Neuronal stem cell (in vitro differentiated cells): ENCODE data around the gene AHNAK.

Source experiments
- DNase-seq: peaks from one replicate; pipeline ENCODE4 v3.0.0-alpha.2; 2013; ENCODE audit warnings: low spot score
- H2AFZ ChIP-seq: one replicate; pipeline ENCODE4 v1.6.1; 2013; ENCODE audit warnings: mild to moderate bottlenecking, low read length, inconsistent platforms
- H2AK5ac ChIP-seq: 2 replicates; pipeline ENCODE4 v1.6.1; 2013; ENCODE audit warnings: low read depth, mild to moderate bottlenecking, inconsistent platforms, low read length, moderate library complexity, mixed read lengths
- H2BK120ac ChIP-seq: 2 replicates; pipeline ENCODE4 v1.6.1; 2013; ENCODE audit warnings: low read depth, mild to moderate bottlenecking, inconsistent platforms, low read length, moderate library complexity, mixed read lengths
- H2BK12ac ChIP-seq: one replicate; pipeline ENCODE4 v1.6.1; 2013; ENCODE audit warnings: low read length, inconsistent platforms
- H2BK15ac ChIP-seq: 2 replicates; pipeline ENCODE4 v1.6.1; 2013; ENCODE audit warnings: mild to moderate bottlenecking, low read length, inconsistent platforms, mixed read lengths
- H2BK5ac ChIP-seq: one replicate; pipeline ENCODE4 v1.6.1; 2013; ENCODE audit warnings: inconsistent platforms, mild to moderate bottlenecking, low read length, moderate library complexity
- H3K14ac ChIP-seq: one replicate; pipeline ENCODE4 v1.6.1; 2013; ENCODE audit warnings: low read length, inconsistent platforms
- H3K18ac ChIP-seq: 2 replicates; pipeline ENCODE4 v1.6.1; 2013; ENCODE audit warnings: low read length, inconsistent platforms
- H3K23ac ChIP-seq: 2 replicates; pipeline ENCODE4 v1.6.1; 2013; ENCODE audit warnings: low read depth, mild to moderate bottlenecking, mixed read lengths, low read length, inconsistent platforms; ENCODE audit not compliant: poor library complexity
- H3K27ac ChIP-seq: replicated peaks from 3 replicates; pipeline ENCODE4 v1.5.1; 2013; ENCODE audit warnings: low read length, inconsistent platforms
- H3K27me3 ChIP-seq, 3 experiments: 2 replicates each; pipeline ENCODE4 v1.6.1; 2013; ENCODE audit warnings: low read length in 3 of 3, mild to moderate bottlenecking in 2 of 3, inconsistent platforms in 1 of 3, low read depth in 1 of 3, mixed read lengths in 1 of 3, moderate library complexity in 1 of 3; ENCODE audit not compliant: control insufficient read depth in 3 of 3, insufficient read depth in 3 of 3
- H3K36me3 ChIP-seq, 2 donors: replicated peaks in 1 of 2; 2 replicates each; pipeline ENCODE4 v1.6.1; 2013; ENCODE audit warnings: low read length in 2 of 2; ENCODE audit not compliant: control insufficient read depth in 2 of 2, insufficient read depth in 2 of 2
- H3K4ac ChIP-seq: 2 replicates; pipeline ENCODE4 v1.6.1; 2013; ENCODE audit warnings: inconsistent platforms, mild to moderate bottlenecking, low read length, moderate library complexity
- H3K4me1 ChIP-seq, 2 donors: 1 replicate in 1 of 2; 2 replicates in 1 of 2; pipeline ENCODE4 v1.6.1; 2013; ENCODE audit warnings: low read length in 2 of 2, low read depth in 1 of 2; ENCODE audit not compliant: control insufficient read depth in 2 of 2, insufficient read depth in 1 of 2
- H3K4me2 ChIP-seq: one replicate; pipeline ENCODE4 v1.6.1; 2013; ENCODE audit warnings: mild to moderate bottlenecking, low read length, inconsistent platforms; ENCODE audit not compliant: insufficient read depth, poor library complexity, severe bottlenecking
- H3K4me3 ChIP-seq, 2 donors: 2 replicates each; pipeline ENCODE4 v1.5.1; 2013; ENCODE audit warnings: low read length in 2 of 2, mild to moderate bottlenecking in 2 of 2, inconsistent platforms in 1 of 2, moderate library complexity in 1 of 2
- H3K79me1 ChIP-seq: one replicate; pipeline ENCODE4 v1.6.1; 2013; ENCODE audit warnings: low read depth, mild to moderate bottlenecking, inconsistent platforms, low read length, moderate library complexity
- H3K9ac ChIP-seq: one replicate; pipeline ENCODE4 v1.6.1; 2013; ENCODE audit warnings: mild to moderate bottlenecking, low read depth, low read length, inconsistent platforms; ENCODE audit not compliant: poor library complexity
- H3K9me3 ChIP-seq, 2 donors: replicated peaks in 1 of 2; 2 replicates each; pipeline versions ENCODE3 to v1.6.1; 2013; ENCODE audit warnings: low read length in 2 of 2, mild to moderate bottlenecking in 2 of 2, inconsistent platforms in 1 of 2, low read depth in 1 of 2, mixed read lengths in 1 of 2, moderate library complexity in 1 of 2; ENCODE audit not compliant: control insufficient read depth in 2 of 2, insufficient read depth in 1 of 2
- H4K8ac ChIP-seq: one replicate; pipeline ENCODE4 v1.6.1; 2013; ENCODE audit warnings: low read depth, mild to moderate bottlenecking, inconsistent platforms, low read length, moderate library complexity
- H4K91ac ChIP-seq: one replicate; pipeline ENCODE4 v1.6.1; 2013; ENCODE audit warnings: low read length, low read depth, mild to moderate bottlenecking, inconsistent platforms; ENCODE audit not compliant: poor library complexity
- WGBS, 2 donors: extraction: QIAGEN DNeasy Blood & Tissue Kit; methylation state at CpG; one replicate each; pipeline ENCODE4 v1.1.7; 2013; ENCODE audit warnings: missing lambda C conversion rate in 2 of 2, mixed read lengths in 1 of 2; ENCODE audit not compliant: insufficient read length in 2 of 2, insufficient replicate concordance in 1 of 2; ENCODE audit errors: extremely low coverage in 2 of 2; 5-methylcytosine and 5-hydroxymethylcytosine counted together

AHNAK gene

GRCh38 chr11:62400281-62400680 is 146.3 kb downstream of the AHNAK start:
- H3K4ac ChIP-seq: no peak overlapping the region
- no peaks in the 10 kb centered on the region for H3K36me3 ChIP-seq
- no peak for DNase-seq
- H2BK5ac ChIP-seq: no peak overlapping the region
- no CpG with 5 or more reads among the region's 6 CpGs for whole genome bisulfite sequencing, 2 donors
- no peaks in the 10 kb centered on the region for H3K9me3 ChIP-seq
- H3K18ac ChIP-seq: no peak overlapping the region
- H4K91ac ChIP-seq: no peak overlapping the region
- no peak overlapping the region for H3K14ac ChIP-seq
- no peak overlapping the region for H2AK5ac ChIP-seq
- H2BK15ac ChIP-seq: no peak overlapping the region
- H2AFZ ChIP-seq: no peak overlapping the region
- no peak overlapping the region for H3K4me3 ChIP-seq
- H2BK12ac ChIP-seq: no peak overlapping the region
- peaks cover 8 to 17% of the 10 kb centered on the region in 2 donors for H3K4me1 ChIP-seq
- no peak overlapping the region for H4K8ac ChIP-seq
- no peaks in the 10 kb centered on the region for H3K79me1 ChIP-seq
- no peak overlapping the region for H2BK120ac ChIP-seq
- H3K27me3 ChIP-seq: peaks cover 0 to 9% (median 0%) of the 10 kb centered on the region in 3 experiments
- no peak overlapping the region for H3K4me2 ChIP-seq
- H3K23ac ChIP-seq: no peak overlapping the region
- no peak overlapping the region for H3K27ac ChIP-seq
- H3K9ac ChIP-seq: no peak overlapping the region

GRCh38 chr11:62399878-62400266 is 146.7 kb downstream of the AHNAK start:
- no peak for DNase-seq
- no peaks in the 10 kb centered on the region for H3K36me3 ChIP-seq
- no peak overlapping the region for H3K4me2 ChIP-seq
- no CpG with 5 or more reads among the region's 7 CpGs for WGBS, 2 donors
- no peak overlapping the region for H4K8ac ChIP-seq
- peaks cover 0 to 7% (median 0%) of the 10 kb centered on the region in 3 experiments for H3K27me3 ChIP-seq
- H3K9ac ChIP-seq: no peak overlapping the region
- H2BK12ac ChIP-seq: no peak overlapping the region
- no peak overlapping the region for H4K91ac ChIP-seq
- H3K9me3 ChIP-seq: no peaks in the 10 kb centered on the region
- no peak overlapping the region for H3K4me3 ChIP-seq
- peak overlapping the region; percentile 8 for H2BK15ac ChIP-seq
- peak overlapping the region; percentile 8 for H2AFZ ChIP-seq
- H3K23ac ChIP-seq: no peak overlapping the region
- H3K14ac ChIP-seq: no peak overlapping the region
- no peak overlapping the region for H2BK120ac ChIP-seq
- H3K18ac ChIP-seq: no peak overlapping the region
- no peak overlapping the region for H3K27ac ChIP-seq
- no peak overlapping the region for H3K4ac ChIP-seq
- no peaks in the 10 kb centered on the region for H3K79me1 ChIP-seq
- no peak overlapping the region for H2BK5ac ChIP-seq
- peaks cover 11 to 19% of the 10 kb centered on the region in 2 donors for H3K4me1 ChIP-seq
- no peak overlapping the region for H2AK5ac ChIP-seq

GRCh38 chr11:62399172-62399877 is 147.3 kb downstream of the AHNAK start:
- Histone ChIP-seq H3K18ac (no peak overlapping the region), H2BK15ac (peak overlapping the region; percentile 8), H2AK5ac (no peak overlapping the region), H3K36me3 (no peaks in the 10 kb centered on the region), H3K4ac (no peak overlapping the region), H3K4me1 (peaks cover 11 to 19% of the 10 kb centered on the region in 2 donors), H2BK120ac (no peak overlapping the region), H3K27me3 (peaks cover 0 to 2% (median 0%) of the 10 kb centered on the region in 3 experiments), H3K9ac (peak overlapping the region; percentile 53), H2BK5ac (no peak overlapping the region), H3K4me2 (no peak overlapping the region), H3K4me3 (no peak overlapping the region), H3K27ac (no peak overlapping the region), H4K8ac (no peak overlapping the region), H3K9me3 (no peaks in the 10 kb centered on the region), H2BK12ac (no peak overlapping the region), H4K91ac (no peak overlapping the region), H2AFZ (peak overlapping the region; percentile 8), H3K14ac (no peak overlapping the region), H3K23ac (no peak overlapping the region), H3K79me1 (no peaks in the 10 kb centered on the region)
- no peak for DNase-seq
- WGBS, 2 donors: no CpG with 5 or more reads among the region's 10 CpGs

GRCh38 chr11:62398011-62398994 is 148.3 kb downstream of the AHNAK start:
- Histone ChIP-seq H3K14ac (no peak overlapping the region), H2BK15ac (peak overlapping the region; percentile 21), H4K8ac (no peak overlapping the region), H3K9me3 (no peaks in the 10 kb centered on the region), H2BK120ac (no peak overlapping the region), H3K4me2 (no peak overlapping the region), H4K91ac (no peak overlapping the region), H2BK12ac (no peak overlapping the region), H3K4me3 (no peak overlapping the region), H2BK5ac (no peak overlapping the region), H3K4me1 (peaks cover 11 to 19% of the 10 kb centered on the region in 2 donors), H3K27me3 (no peaks in the 10 kb centered on the region), H3K18ac (peak overlapping the region; percentile 81), H3K27ac (peak overlapping the region; percentile 10), H3K79me1 (no peaks in the 10 kb centered on the region), H2AK5ac (peak overlapping the region; percentile 57), H3K36me3 (no peaks in the 10 kb centered on the region), H3K9ac (no peak overlapping the region), H3K23ac (no peak overlapping the region), H3K4ac (no peak overlapping the region), H2AFZ (peak overlapping the region; percentile 3)
- no peak for DNase-seq
- WGBS, 2 donors: no CpG with 5 or more reads among the region's 22 CpGs
